Transverse colon (tissue), 4 donors: ENCODE data around the gene IL6R. TPM values are rescaled to one million over a fixed set of nuclear protein-coding genes. Genes with fewer than 3 reads are reported as not detected.
"Not testable (repeated sequence)": the region's sequence is repeated elsewhere in the genome, so short reads cannot be mapped to it uniquely, and the experiment has no call there.

Source experiments
- DNase-seq: peaks from one replicate; pipeline ENCODE4 v3.0.0-alpha.2; 2019
- H3K27ac ChIP-seq, 4 donors: fragments of 200-600 bp; sonication (generic); 2 replicates each; pipeline ENCODE4 v1.5.1; 2016 to 2018; ENCODE audit warnings: inconsistent platforms in 4 of 4
- H3K27me3 ChIP-seq: fragments of 200-600 bp; sonication (generic); 2 replicates; pipeline ENCODE4 v1.5.1; 2017; ENCODE audit warnings: inconsistent platforms
- H3K36me3 ChIP-seq, 4 donors: fragments of 200-600 bp; sonication (generic); 2 replicates each; pipeline ENCODE4 v1.5.1; 2017 to 2019; ENCODE audit warnings: inconsistent platforms in 4 of 4
- H3K4me1 ChIP-seq, 4 donors: fragments of 200-600 bp; sonication (generic); 2 replicates each; pipeline ENCODE4 v1.5.1; 2017 to 2020; ENCODE audit warnings: inconsistent platforms in 4 of 4
- H3K4me3 ChIP-seq, 4 donors: fragments of 200-600 bp; sonication (generic); 1 replicate in 1 of 4; 2 replicates in 3 of 4; pipeline versions ENCODE4 v1.5.1 to v1.6.1; 2017 to 2019; ENCODE audit warnings: inconsistent platforms in 4 of 4
- H3K9me3 ChIP-seq, 2 donors: fragments of 200-600 bp; sonication (generic); 2 replicates each; pipeline ENCODE4 v1.5.1; 2017 to 2019; ENCODE audit warnings: inconsistent platforms in 2 of 2
- CTCF ChIP-seq, 5 experiments: fragments of 200-600 bp in 3 of 5; fragments of 450-650 bp in 2 of 5; sonication (generic) in 3 of 5; IDR thresholded peaks; 1 replicate in 2 of 5; 2 replicates in 3 of 5; pipeline ENCODE4 v1.5.1; 2016 to 2017; ENCODE audit warnings: antibody characterized with exemption in 5 of 5, inconsistent platforms in 3 of 5, mild to moderate bottlenecking in 2 of 5, moderate library complexity in 1 of 5
- EP300 ChIP-seq: sonication (generic); formaldehyde crosslinking; IDR thresholded peaks from one replicate; pipeline ENCODE4 v1.6.1; 2017; ENCODE audit warnings: antibody characterized with exemption, low read depth
- POLR2A ChIP-seq: fragments of 450-650 bp; IDR thresholded peaks from one replicate; pipeline ENCODE4 v1.6.1; 2016; ENCODE audit warnings: antibody characterized with exemption, mild to moderate bottlenecking, moderate library complexity
- POLR2AphosphoS5 ChIP-seq, 3 donors: sonication (generic); formaldehyde crosslinking; IDR thresholded peaks; one replicate each; pipeline ENCODE4 v1.6.1; 2016; ENCODE audit warnings: antibody characterized with exemption in 3 of 3
- WGBS, 2 donors: methylation state at CpG; one replicate each; pipeline ENCODE4 v1.1.5; 2018; ENCODE audit warnings: low coverage in 1 of 2; 5-methylcytosine and 5-hydroxymethylcytosine counted together
- in situ Hi-C, 4 donors: fragments of 200-750 bp; cut with MboI; loops; one replicate each; pipeline versions ENCODE4 v1.15.0 to v1.15.1; 2017; ENCODE audit warnings: low sequenced_read_pairs in 3 of 4, low pct_ligation_motif_present in 1 of 4, low pct_unique_long_range_greater_than_20kb in 1 of 4
- intact Hi-C: fragments of 100-400 bp; cut with DNase I; formaldehyde crosslinking; loops from one replicate; pipeline ENCODE4 v1.15.1; 2023; ENCODE audit warnings: low total_unique reads
- total RNA-seq, 4 donors: library from RNA; depleted of rRNA; stranded (reverse); fragments of >200 nt; gene quantifications; one replicate each; pipeline ENCODE4 v1.1.0, GENCODE V29; 2016

Gene IL6R
- total RNA-seq, 4 donors from 2014 or later: 10.7 to 107 (median 77.3) TPM

- Histone ChIP-seq H3K4me3 (no peak overlapping the region), H3K4me1 (peaks cover 0 to under 1% (median 0%) of the 10 kb centered on the region in 4 donors), H3K9me3 (no peaks in the 10 kb centered on the region), H3K36me3 (no peaks in the 10 kb centered on the region), H3K27me3 (no peaks in the 10 kb centered on the region), H3K27ac (peak overlapping the region in 1 of 4 donors; percentile 30)
- 52 to 75% methylated on average over 5 of the region's 5 CpGs for WGBS, 2 donors
- in situ Hi-C loops: loop anchor here in 2 of 4 donors (10.0 kb wide), 2 partner anchors 60 to 400 kb away; no protein-coding TSS in a partner anchor
- intact Hi-C loops: loop anchor here (10.0 kb wide), 1 partner anchor 600 kb away; no protein-coding TSS in a partner anchor
- DNase-seq: no peak
- TF ChIP-seq EP300 (no peak), POLR2AphosphoS5 (IDR thresholded peaks at IDR 0.05) (no peak), POLR2A (no peak), CTCF (IDR thresholded peaks at IDR 0.05) (no peak)
Measured at GRCh38 chr1:154485106-154485505, 80.0 kb downstream of the IL6R start.

GRCh38 chr1:154485910-154486496, 80.9 kb downstream of the IL6R start:
- no peak overlapping the region for H3K4me3 ChIP-seq
- no peaks in the 10 kb centered on the region for H3K36me3 ChIP-seq
- intact Hi-C loops: loop anchor here (10.0 kb wide), 1 partner anchor 599 kb away; no protein-coding TSS in a partner anchor
- no peaks in the 10 kb centered on the region for H3K9me3 ChIP-seq
- in situ Hi-C loops: loop anchor here in 2 of 4 donors (10.0 kb wide), 2 partner anchors 59 to 399 kb away; no protein-coding TSS in a partner anchor
- no peak for TF ChIP-seq POLR2A
- TF ChIP-seq EP300: no peak
- no peak for TF ChIP-seq POLR2AphosphoS5 (IDR thresholded peaks at IDR 0.05)
- TF ChIP-seq CTCF (IDR thresholded peaks at IDR 0.05): no peak
- H3K4me1 ChIP-seq: no peaks in the 10 kb centered on the region
- no peaks in the 10 kb centered on the region for H3K27me3 ChIP-seq
- H3K27ac ChIP-seq: no peak overlapping the region
- WGBS, 2 donors: 84% methylated on average over 7 of the region's 7 CpGs; no CpG with 5 or more reads in 1 of the 2 donors
- no peak for DNase-seq

GRCh38 chr1:154486756-154487155, 81.6 kb downstream of the IL6R start:
- 60 to 61% methylated on average over 1 to 5 of the region's 5 CpGs for WGBS, 2 donors
- H3K36me3 ChIP-seq, H3K4me3 ChIP-seq, H3K27ac ChIP-seq, DNase-seq, H3K4me1 ChIP-seq, H3K27me3 ChIP-seq, H3K9me3 ChIP-seq: not testable (repeated sequence)
- in situ Hi-C loops (loop anchor here in 2 of 4 donors (10.0 kb wide), 2 partner anchors 58 to 398 kb away; no protein-coding TSS in a partner anchor), intact Hi-C loops (loop anchor here (10.0 kb wide), 1 partner anchor 598 kb away; no protein-coding TSS in a partner anchor)

- 82% methylated on average over 20 of the region's 20 CpGs; no CpG with 5 or more reads in 1 of the 2 donors for WGBS, 2 donors
- Histone ChIP-seq H3K27me3 (peaks cover 3% of the 10 kb centered on the region), H3K9me3 (no peaks in the 10 kb centered on the region), H3K4me3 (no peak overlapping the region), H3K36me3 (no peaks in the 10 kb centered on the region), H3K4me1 (peaks cover 0 to 6% (median 0%) of the 10 kb centered on the region in 4 donors), H3K27ac (no peak overlapping the region)
- intact Hi-C loops: loop anchor here (10.0 kb wide), 1 partner anchor 596 kb away; no protein-coding TSS in a partner anchor
- no peak for DNase-seq
- in situ Hi-C loops: loop anchor here in 2 of 4 donors (10.0 kb wide), 2 partner anchors 56 to 396 kb away; no protein-coding TSS in a partner anchor
- no peak for TF ChIP-seq CTCF (IDR thresholded peaks at IDR 0.05)
- TF ChIP-seq POLR2A: no peak
- TF ChIP-seq POLR2AphosphoS5 (IDR thresholded peaks at IDR 0.05): no peak
- no peak for TF ChIP-seq EP300
Measured at GRCh38 chr1:154488922-154489321, 83.8 kb downstream of the IL6R start.
